GM23338 (cell line): ENCODE measurements around the gene GRIK1. TPM values are rescaled to one million over a fixed set of nuclear protein-coding genes. Genes with fewer than 3 reads are reported as not detected.

ENCODE experiments used
- ATAC-seq: fragments of 200-7000 bp; cut with Tn5 transposase; 3 replicates; pipeline ENCODE4 v1.9.1; 2020
- DNase-seq: peaks from one replicate; pipeline ENCODE4 v3.0.0-alpha.2; 2015; ENCODE audit warnings: low spot score
- H2AFZ ChIP-seq: fragments of 200-600 bp; sonication (generic); 2 replicates; pipeline ENCODE4 v1.8.0; 2016; ENCODE audit warnings: antibody characterized with exemption, mild to moderate bottlenecking, moderate library complexity
- H3F3A ChIP-seq: fragments of 200-600 bp; sonication (generic); replicated peaks from 2 replicates; pipeline ENCODE4 v1.8.0; 2017; ENCODE audit warnings: antibody characterized with exemption, mixed run types, low read depth
- H3K27ac ChIP-seq: fragments of 200-600 bp; sonication (generic); 2 replicates; pipeline ENCODE4 v1.6.1; 2016; ENCODE audit warnings: low read depth
- H3K27me3 ChIP-seq: fragments of 200-600 bp; sonication (generic); 2 replicates; pipeline ENCODE4 v1.8.0; 2016; ENCODE audit warnings: mild to moderate bottlenecking, mixed run types, moderate library complexity; ENCODE audit not compliant: insufficient read depth
- H3K36me3 ChIP-seq: fragments of 200-600 bp; sonication (generic); 2 replicates; pipeline ENCODE4 v1.8.0; 2016; ENCODE audit warnings: mild to moderate bottlenecking; ENCODE audit not compliant: insufficient read depth
- H3K4me1 ChIP-seq: fragments of 200-600 bp; sonication (generic); 2 replicates; pipeline ENCODE4 v1.8.0; 2016; ENCODE audit warnings: mild to moderate bottlenecking, moderate library complexity; ENCODE audit not compliant: insufficient read depth
- H3K4me2 ChIP-seq: fragments of 200-600 bp; sonication (generic); 2 replicates; pipeline ENCODE4 v1.7.1; 2017; ENCODE audit warnings: mixed run types
- H3K4me3 ChIP-seq: fragments of 200-600 bp; sonication (generic); 2 replicates; pipeline ENCODE4 v1.6.1; 2016; ENCODE audit warnings: mixed run types
- H3K79me2 ChIP-seq: fragments of 200-600 bp; sonication (generic); replicated peaks from 2 replicates; pipeline ENCODE4 v1.8.0; 2017; ENCODE audit warnings: mild to moderate bottlenecking; ENCODE audit not compliant: insufficient read depth
- H3K9me2 ChIP-seq: fragments of 200-600 bp; sonication (generic); 2 replicates; pipeline ENCODE4 v1.8.0; 2017; ENCODE audit not compliant: insufficient read depth
- H4K20me1 ChIP-seq: fragments of 200-600 bp; sonication (generic); replicated peaks from 2 replicates; pipeline ENCODE4 v1.8.0; 2017; ENCODE audit warnings: mild to moderate bottlenecking; ENCODE audit not compliant: insufficient read depth
- H3K27ac Mint-ChIP-seq: 2 replicates; pipeline ENCODE4 v1.8.0; 2020; ENCODE audit warnings: inconsistent platforms, mild to moderate bottlenecking, moderate library complexity, mixed read lengths
- H3K27me3 Mint-ChIP-seq: 3 replicates; pipeline ENCODE4 v1.8.0; 2022; ENCODE audit warnings: low read depth, mild to moderate bottlenecking, moderate library complexity, mixed read lengths, inconsistent platforms; ENCODE audit not compliant: insufficient read depth, poor library complexity
- H3K36me3 Mint-ChIP-seq: 3 replicates; pipeline ENCODE4 v1.8.0; 2021; ENCODE audit warnings: low read depth, mild to moderate bottlenecking, inconsistent platforms, moderate library complexity, mixed read lengths
- H3K4me1 Mint-ChIP-seq: 3 replicates; pipeline ENCODE4 v1.8.0; 2020; ENCODE audit warnings: mild to moderate bottlenecking, inconsistent platforms, mixed read lengths
- H3K4me3 Mint-ChIP-seq: 3 replicates; pipeline ENCODE4 v1.8.0; 2021; ENCODE audit warnings: moderate library complexity, mild to moderate bottlenecking, inconsistent platforms, mixed read lengths
- H3K9me3 Mint-ChIP-seq: 3 replicates; pipeline ENCODE4 v1.8.0; 2020; ENCODE audit warnings: moderate library complexity, mild to moderate bottlenecking, inconsistent platforms, mixed read lengths
- CTCF ChIP-seq, 2 experiments: fragments of 200-600 bp in 1 of 2; sonication (generic) in 1 of 2; conservative IDR thresholded peaks; 2 replicates each; pipeline versions ENCODE4 v1.5.1 to v1.6.1; 2016 to 2017; ENCODE audit warnings: antibody characterized with exemption in 2 of 2, low read depth in 2 of 2, mild to moderate bottlenecking in 2 of 2, moderate library complexity in 1 of 2
- ETS1 ChIP-seq: IDR thresholded peaks from 2 replicates; pipeline ENCODE4 v1.6.1; 2016; ENCODE audit warnings: antibody characterized with exemption
- EZH2 ChIP-seq: fragments of 200-600 bp; sonication (generic); IDR thresholded peaks from one replicate; pipeline ENCODE4 v1.8.0; 2017; ENCODE audit warnings: antibody characterized with exemption, mild to moderate bottlenecking, low read depth; ENCODE audit not compliant: unreplicated experiment
- JUNB ChIP-seq: IDR thresholded peaks from one replicate; pipeline ENCODE4 v1.6.1; 2016; ENCODE audit warnings: antibody characterized with exemption; ENCODE audit not compliant: unreplicated experiment
- POLR2AphosphoS5 ChIP-seq: IDR thresholded peaks from 2 replicates; pipeline ENCODE4 v1.6.1; 2016; ENCODE audit warnings: antibody characterized with exemption, low read depth
- STAT1 ChIP-seq: IDR thresholded peaks from one replicate; pipeline ENCODE4 v1.6.1; 2016; ENCODE audit warnings: antibody characterized with exemption; ENCODE audit not compliant: unreplicated experiment
- ZNF331 ChIP-seq: fragments of 250-450 bp; sonication (Bioruptor Pico); IDR thresholded peaks from 2 replicates; pipeline ENCODE4 v1.5.0; 2020; ENCODE audit warnings: low read depth, mild to moderate bottlenecking, moderate library complexity
- polyA plus RNA-seq: library from polyadenylated mRNA; unstranded; fragments of >200 nt; fragmentation: Nextera tagmentation; extraction: Ambion mirVana; gene quantifications from 2 replicates; pipeline ENCODE4 v1.2.1, GENCODE V29; 2016
- total RNA-seq: library from RNA; depleted of rRNA; stranded (reverse); fragments of >200 nt; shearing (Covaris generic); gene quantifications from 2 replicates; pipeline ENCODE4 v1.2.3, GENCODE V29; 2014
- TF ChIP-seq, protein P1 (sequence below): fragments of 250-450 bp; sonication (Bioruptor Pico); IDR thresholded peaks from 2 replicates; pipeline ENCODE4 v1.5.0; 2020; ENCODE audit warnings: mild to moderate bottlenecking, moderate library complexity

Gene GRIK1
- total and polyA plus RNA-seq, 2 experiments from 2014 or later = 0.18 to 0.42 TPM

- TF ChIP-seq, protein P1, sequence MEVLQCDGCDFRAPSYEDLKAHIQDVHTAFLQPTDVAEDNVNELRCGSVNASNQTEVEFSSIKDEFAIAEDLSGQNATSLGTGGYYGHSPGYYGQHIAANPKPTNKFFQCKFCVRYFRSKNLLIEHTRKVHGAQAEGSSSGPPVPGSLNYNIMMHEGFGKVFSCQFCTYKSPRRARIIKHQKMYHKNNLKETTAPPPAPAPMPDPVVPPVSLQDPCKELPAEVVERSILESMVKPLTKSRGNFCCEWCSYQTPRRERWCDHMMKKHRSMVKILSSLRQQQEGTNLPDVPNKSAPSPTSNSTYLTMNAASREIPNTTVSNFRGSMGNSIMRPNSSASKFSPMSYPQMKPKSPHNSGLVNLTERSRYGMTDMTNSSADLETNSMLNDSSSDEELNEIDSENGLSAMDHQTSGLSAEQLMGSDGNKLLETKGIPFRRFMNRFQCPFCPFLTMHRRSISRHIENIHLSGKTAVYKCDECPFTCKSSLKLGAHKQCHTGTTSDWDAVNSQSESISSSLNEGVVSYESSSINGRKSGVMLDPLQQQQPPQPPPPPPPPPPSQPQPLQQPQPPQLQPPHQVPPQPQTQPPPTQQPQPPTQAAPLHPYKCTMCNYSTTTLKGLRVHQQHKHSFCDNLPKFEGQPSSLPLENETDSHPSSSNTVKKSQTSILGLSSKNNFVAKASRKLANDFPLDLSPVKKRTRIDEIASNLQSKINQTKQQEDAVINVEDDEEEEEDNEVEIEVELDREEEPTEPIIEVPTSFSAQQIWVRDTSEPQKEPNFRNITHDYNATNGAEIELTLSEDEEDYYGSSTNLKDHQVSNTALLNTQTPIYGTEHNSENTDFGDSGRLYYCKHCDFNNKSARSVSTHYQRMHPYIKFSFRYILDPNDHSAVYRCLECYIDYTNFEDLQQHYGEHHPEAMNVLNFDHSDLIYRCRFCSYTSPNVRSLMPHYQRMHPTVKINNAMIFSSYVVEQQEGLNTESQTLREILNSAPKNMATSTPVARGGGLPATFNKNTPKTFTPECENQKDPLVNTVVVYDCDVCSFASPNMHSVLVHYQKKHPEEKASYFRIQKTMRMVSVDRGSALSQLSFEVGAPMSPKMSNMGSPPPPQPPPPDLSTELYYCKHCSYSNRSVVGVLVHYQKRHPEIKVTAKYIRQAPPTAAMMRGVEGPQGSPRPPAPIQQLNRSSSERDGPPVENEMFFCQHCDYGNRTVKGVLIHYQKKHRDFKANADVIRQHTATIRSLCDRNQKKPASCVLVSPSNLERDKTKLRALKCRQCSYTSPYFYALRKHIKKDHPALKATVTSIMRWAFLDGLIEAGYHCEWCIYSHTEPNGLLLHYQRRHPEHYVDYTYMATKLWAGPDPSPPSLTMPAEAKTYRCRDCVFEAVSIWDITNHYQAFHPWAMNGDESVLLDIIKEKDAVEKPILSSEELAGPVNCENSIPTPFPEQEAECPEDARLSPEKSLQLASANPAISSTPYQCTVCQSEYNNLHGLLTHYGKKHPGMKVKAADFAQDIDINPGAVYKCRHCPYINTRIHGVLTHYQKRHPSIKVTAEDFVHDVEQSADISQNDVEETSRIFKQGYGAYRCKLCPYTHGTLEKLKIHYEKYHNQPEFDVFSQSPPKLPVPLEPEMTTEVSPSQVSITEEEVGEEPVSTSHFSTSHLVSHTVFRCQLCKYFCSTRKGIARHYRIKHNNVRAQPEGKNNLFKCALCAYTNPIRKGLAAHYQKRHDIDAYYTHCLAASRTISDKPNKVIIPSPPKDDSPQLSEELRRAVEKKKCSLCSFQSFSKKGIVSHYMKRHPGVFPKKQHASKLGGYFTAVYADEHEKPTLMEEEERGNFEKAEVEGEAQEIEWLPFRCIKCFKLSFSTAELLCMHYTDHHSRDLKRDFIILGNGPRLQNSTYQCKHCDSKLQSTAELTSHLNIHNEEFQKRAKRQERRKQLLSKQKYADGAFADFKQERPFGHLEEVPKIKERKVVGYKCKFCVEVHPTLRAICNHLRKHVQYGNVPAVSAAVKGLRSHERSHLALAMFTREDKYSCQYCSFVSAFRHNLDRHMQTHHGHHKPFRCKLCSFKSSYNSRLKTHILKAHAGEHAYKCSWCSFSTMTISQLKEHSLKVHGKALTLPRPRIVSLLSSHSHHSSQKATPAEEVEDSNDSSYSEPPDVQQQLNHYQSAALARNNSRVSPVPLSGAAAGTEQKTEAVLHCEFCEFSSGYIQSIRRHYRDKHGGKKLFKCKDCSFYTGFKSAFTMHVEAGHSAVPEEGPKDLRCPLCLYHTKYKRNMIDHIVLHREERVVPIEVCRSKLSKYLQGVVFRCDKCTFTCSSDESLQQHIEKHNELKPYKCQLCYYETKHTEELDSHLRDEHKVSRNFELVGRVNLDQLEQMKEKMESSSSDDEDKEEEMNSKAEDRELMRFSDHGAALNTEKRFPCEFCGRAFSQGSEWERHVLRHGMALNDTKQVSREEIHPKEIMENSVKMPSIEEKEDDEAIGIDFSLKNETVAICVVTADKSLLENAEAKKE (CRISPR knock-in tag) = no peak
- TF ChIP-seq EZH2 = no peak
These were observed 449.8 kb downstream of the GRIK1 start (continued) for GRCh38 chr21:29490016-29490415.

GRCh38 chr21:29487154-29487553 is 452.6 kb downstream of the GRIK1 start:
- DNase-seq = peak; percentile 35
- H3K27me3 Mint-ChIP-seq = peaks cover 4% of the 10 kb centered on the region
- H3K36me3 ChIP-seq = no peaks in the 10 kb centered on the region
- TF ChIP-seq CTCF (conservative IDR thresholded peaks at IDR 0.05; ENCODE audit: low read depth in 2 of 2) = no peak
- no peak for TF ChIP-seq ETS1
- no peak for TF ChIP-seq POLR2AphosphoS5
- no peak for TF ChIP-seq STAT1
- TF ChIP-seq EZH2 = no peak
- no peak for TF ChIP-seq JUNB
- no peak for TF ChIP-seq ZNF331 (CRISPR knock-in tag)

More at GRCh38 chr21:29487154-29487553, 452.6 kb downstream of the GRIK1 start:
- Histone ChIP-seq H3F3A (no peaks in the 10 kb centered on the region), H3K9me2 (0 out of 2 replicates have a peak, but pooled peaks cover 6% of the 10 kb centered on the region), H3K27me3 (no peaks in the 10 kb centered on the region), H3K4me2 (peak overlapping the region; percentile 50; the same call in 1 of the 2 replicates), H3K27ac (no peak overlapping the region), H3K4me1 (peaks cover 16% of the 10 kb centered on the region), H4K20me1 (no peaks in the 10 kb centered on the region), H3K79me2 (no peaks in the 10 kb centered on the region), H3K4me3 (no peak overlapping the region), H2AFZ (no peak overlapping the region)
- ATAC-seq = peak; percentile 34; the same call in 2 of the 3 replicates
- Mint-ChIP-seq H3K4me3 (0 out of 3 replicates have a peak overlapping the region, but pooled peaks have one; percentile 36), H3K27ac (peak overlapping the region; percentile 87), H3K4me1 (peaks cover 27% of the 10 kb centered on the region), H3K9me3 (peaks cover 4% of the 10 kb centered on the region), H3K36me3 (peaks cover 5% of the 10 kb centered on the region)
